HepG2 (cell line): ENCODE results near the gene TULP3. TPM values are rescaled to one million over a fixed set of nuclear protein-coding genes. Genes with fewer than 3 reads are reported as not detected.

Experiments used
- AFF4 ChIP-seq: sonication (generic); formaldehyde crosslinking; IDR thresholded peaks from 2 replicates; pipeline ENCODE4 v1.4.0; 2020; ENCODE audit warnings: missing genetic modification reagents
- ETV6 ChIP-seq: sonication (generic); formaldehyde crosslinking; conservative IDR thresholded peaks from 2 replicates; pipeline ENCODE4 v1.4.0; 2020; ENCODE audit warnings: missing genetic modification reagents
- HOXA5 ChIP-seq: sonication (generic); formaldehyde crosslinking; IDR thresholded peaks from 2 replicates; pipeline ENCODE4 v1.4.0; 2020; ENCODE audit warnings: missing genetic modification reagents
- NR2F6 ChIP-seq, 2 experiments: IDR thresholded peaks; 2 replicates each; pipeline ENCODE4 v1.6.1; 2016; ENCODE audit warnings: antibody characterized with exemption in 1 of 2, mild to moderate bottlenecking in 1 of 2
- PBX2 ChIP-seq: IDR thresholded peaks from 2 replicates; pipeline ENCODE4 v1.6.1; 2016; ENCODE audit warnings: control low read depth
- PPARG ChIP-seq: conservative IDR thresholded peaks from 2 replicates; pipeline ENCODE4 v1.6.1; 2016; ENCODE audit warnings: missing biosample characterization, missing genetic modification reagents
- TIGD3 ChIP-seq: sonication (generic); formaldehyde crosslinking; IDR thresholded peaks from 2 replicates; pipeline ENCODE4 v1.5.1; 2020; ENCODE audit warnings: mild to moderate bottlenecking, missing genetic modification reagents, borderline replicate concordance
- TMF1 ChIP-seq: sonication (generic); formaldehyde crosslinking; IDR thresholded peaks from 2 replicates; pipeline ENCODE4 v1.8.1; 2022; ENCODE audit warnings: low read depth, missing genetic modification reagents
- TP53 ChIP-seq: sonication (generic); formaldehyde crosslinking; conservative IDR thresholded peaks from 2 replicates; pipeline ENCODE4 v1.4.0; 2020; ENCODE audit warnings: missing genetic modification reagents
- U2AF2 ChIP-seq: fragments of 200-400 bp; formaldehyde crosslinking; IDR thresholded peaks from 2 replicates; pipeline ENCODE4 v1.6.1; 2017; ENCODE audit warnings: low read depth, mild to moderate bottlenecking, low read length
- XRCC5 ChIP-seq: fragments of 200-400 bp; formaldehyde crosslinking; optimal IDR thresholded peaks from 2 replicates; pipeline ENCODE3; 2017; ENCODE audit warnings: mild to moderate bottlenecking, low read length
- ZBTB49 ChIP-seq: sonication (generic); formaldehyde crosslinking; IDR thresholded peaks from 2 replicates; pipeline ENCODE4 v1.4.0; 2020; ENCODE audit warnings: missing genetic modification reagents, borderline replicate concordance
- ZFP41 ChIP-seq: sonication (generic); formaldehyde crosslinking; IDR thresholded peaks from 2 replicates; pipeline ENCODE4 v1.4.0; 2020; ENCODE audit warnings: mild to moderate bottlenecking, missing genetic modification reagents, borderline replicate concordance
- ZFP90 ChIP-seq: sonication (generic); formaldehyde crosslinking; IDR thresholded peaks from 2 replicates; pipeline ENCODE4 v1.8.0; 2022; ENCODE audit warnings: missing genetic modification reagents, mild to moderate bottlenecking, inconsistent platforms, borderline replicate concordance
- ZNF333 ChIP-seq: sonication (generic); formaldehyde crosslinking; IDR thresholded peaks from 2 replicates; pipeline ENCODE4 v1.4.0; 2020; ENCODE audit warnings: mild to moderate bottlenecking, missing genetic modification reagents, borderline replicate concordance
- ZNF543 ChIP-seq: sonication (generic); formaldehyde crosslinking; IDR thresholded peaks from 2 replicates; pipeline ENCODE4 v1.4.0; 2020; ENCODE audit warnings: mild to moderate bottlenecking, missing genetic modification reagents
- ZNF552 ChIP-seq: sonication (generic); formaldehyde crosslinking; IDR thresholded peaks from 2 replicates; pipeline ENCODE4 v1.9.0; 2022; ENCODE audit warnings: missing genetic modification reagents, mild to moderate bottlenecking, borderline replicate concordance
- ZNF709 ChIP-seq: sonication (generic); formaldehyde crosslinking; IDR thresholded peaks from 2 replicates; pipeline ENCODE4 v1.5.0; 2020; ENCODE audit warnings: mild to moderate bottlenecking, missing genetic modification reagents
- ZNF784 ChIP-seq: sonication (generic); formaldehyde crosslinking; IDR thresholded peaks from 2 replicates; pipeline ENCODE4 v1.5.1; 2020; ENCODE audit warnings: missing genetic modification reagents, mild to moderate bottlenecking, borderline replicate concordance
- polyA plus RNA-seq, 8 experiments: library from polyadenylated mRNA; depleted of rRNA in 3 of 8; stranded (reverse) in 7 of 8; unstranded in 1 of 8; fragments of >200 nt; fragmentation: Illumina TruSeq in 4 of 8; extraction: Trizol in 4 of 8; gene quantifications; 2 replicates each; pipeline versions ENCODE4 v1.2.1 to v1.2.3, GENCODE V29; 2011 to 2016; ENCODE audit warnings: low read depth in 4 of 8, missing spikeins in 1 of 8, mixed read lengths in 1 of 8; ENCODE audit not compliant: insufficient read depth in 1 of 8
- total RNA-seq, 5 experiments: library from RNA; depleted of rRNA; stranded (reverse); fragments of >200 nt; fragmentation: Illumina TruSeq; extraction: Trizol; gene quantifications; 2 replicates each; pipeline ENCODE4 v1.2.3, GENCODE V29; 2016; ENCODE audit warnings: low read depth in 1 of 5

TULP3 gene
- total and polyA plus RNA-seq, 2 of the 13 experiments (the other 11 are each of a cell fraction or from before 2014, with no cell fraction given) = 11.2 to 13.2 TPM

- 0 out of 2 replicates have a peak, but pooled peaks have one; percentile 11 for TF ChIP-seq NR2F6 (IDR thresholded peaks at IDR 0.05)
- no peak for TF ChIP-seq NR2F6 (CRISPR knock-in tag; IDR thresholded peaks at IDR 0.05)
- no peak for TF ChIP-seq ZFP90 (CRISPR knock-in tag)
- TF ChIP-seq TMF1 (CRISPR knock-in tag) = 0 out of 2 replicates have a peak, but pooled peaks have one; percentile 72
- TF ChIP-seq TIGD3 (CRISPR knock-in tag) = no peak
- TF ChIP-seq ZBTB49 (CRISPR knock-in tag) = no peak
- no peak; the same call in 1 of the 2 replicates for TF ChIP-seq ZFP41
- no peak for TF ChIP-seq U2AF2
- no peak for TF ChIP-seq ZNF333 (CRISPR knock-in tag)
- no peak for TF ChIP-seq XRCC5
- TF ChIP-seq TP53 (CRISPR knock-in tag) = no peak
- no peak for TF ChIP-seq AFF4 (CRISPR knock-in tag)
- no peak for TF ChIP-seq PBX2 (CRISPR knock-in tag)
- 0 out of 2 replicates have a peak, but pooled peaks have one; percentile 40 for TF ChIP-seq ZNF543 (CRISPR knock-in tag)
- TF ChIP-seq ETV6 (CRISPR knock-in tag) = 0 out of 2 replicates have a peak, but pooled peaks have one; percentile 44
- no peak for TF ChIP-seq PPARG (CRISPR knock-in tag)
- no peak for TF ChIP-seq ZNF784 (CRISPR knock-in tag)
- TF ChIP-seq ZNF552 (CRISPR knock-in tag) = 0 out of 2 replicates have a peak, but pooled peaks have one; percentile 36
- TF ChIP-seq HOXA5 (CRISPR knock-in tag) = peak; percentile 13; the same call in 1 of the 2 replicates
- TF ChIP-seq ZNF709 (CRISPR knock-in tag) = no peak
These were observed 13.4 kb upstream of the TULP3 start, which contains the start of the genes FOXM1 and RHNO1 (continued) for GRCh38 chr12:2877047-2877952.
